OCI-LY1 (cell line): Measurements from ENCODE around the gene UTS2B.

Source experiments
- H2AFZ ChIP-seq: fragments of 200-600 bp; sonication (generic), shearing (Covaris generic); 2 replicates; pipeline ENCODE4 v1.6.0; 2014; ENCODE audit warnings: antibody characterized with exemption, mild to moderate bottlenecking, low read length
- H3F3A ChIP-seq: fragments of 200-600 bp; sonication (generic), shearing (Covaris generic); 2 replicates; pipeline ENCODE4 v1.6.0; 2014; ENCODE audit warnings: mild to moderate bottlenecking, antibody characterized with exemption, low read length, moderate library complexity; ENCODE audit not compliant: insufficient read depth
- H3K27ac ChIP-seq: fragments of 200-600 bp; sonication (generic); 2 replicates; pipeline ENCODE4 v1.5.1; 2014; ENCODE audit warnings: low read length, mixed run types, mild to moderate bottlenecking, low read depth; ENCODE audit not compliant: poor library complexity, severe bottlenecking
- H3K27me3 ChIP-seq: fragments of 200-600 bp; sonication (generic); 2 replicates; pipeline ENCODE4 v1.6.0; 2014; ENCODE audit warnings: antibody characterized with exemption, mild to moderate bottlenecking, low read length, moderate library complexity; ENCODE audit not compliant: insufficient read depth
- H3K36me3 ChIP-seq: fragments of 200-600 bp; sonication (generic); 2 replicates; pipeline ENCODE4 v1.6.1; 2014; ENCODE audit warnings: mild to moderate bottlenecking, antibody characterized with exemption, low read length, moderate library complexity, mixed read lengths; ENCODE audit not compliant: insufficient read depth
- H3K4me1 ChIP-seq: fragments of 200-600 bp; sonication (generic); 2 replicates; pipeline ENCODE4 v1.5.1; 2014; ENCODE audit warnings: mild to moderate bottlenecking, low read length, moderate library complexity; ENCODE audit not compliant: insufficient read depth, severe bottlenecking
- H3K4me2 ChIP-seq: fragments of 200-600 bp; sonication (generic), shearing (Covaris generic); 2 replicates; pipeline ENCODE4 v1.6.1; 2014; ENCODE audit warnings: low read length
- H3K4me3 ChIP-seq: fragments of 200-600 bp; sonication (generic); 2 replicates; pipeline ENCODE4 v1.5.1; 2014; ENCODE audit warnings: low read length, low read depth, mild to moderate bottlenecking, mixed read lengths; ENCODE audit not compliant: poor library complexity, severe bottlenecking
- H3K79me2 ChIP-seq: fragments of 200-600 bp; shearing (Covaris generic); 2 replicates; pipeline ENCODE4 v1.6.1; 2016; ENCODE audit warnings: mixed run types, low read length, mixed read lengths; ENCODE audit not compliant: insufficient read depth
- H3K9ac ChIP-seq: fragments of 200-600 bp; sonication (generic), shearing (Covaris generic); 2 replicates; pipeline ENCODE4 v1.6.1; 2014; ENCODE audit warnings: mild to moderate bottlenecking, low read length, mixed read lengths
- H3K9me2 ChIP-seq: fragments of 200-600 bp; sonication (generic), shearing (Covaris generic); 2 replicates; pipeline ENCODE4 v1.6.1; 2014; ENCODE audit warnings: low read depth, mild to moderate bottlenecking, low read length, mixed read lengths
- H3K9me3 ChIP-seq: fragments of 200-600 bp; shearing (Covaris generic); 2 replicates; pipeline ENCODE4 v1.6.1; 2014; ENCODE audit warnings: low read length, mixed read lengths
- H4K20me1 ChIP-seq: fragments of 200-600 bp; sonication (generic), shearing (Covaris generic); 2 replicates; pipeline ENCODE4 v1.6.0; 2016; ENCODE audit warnings: mild to moderate bottlenecking, low read length; ENCODE audit not compliant: insufficient read depth
- EZH2 ChIP-seq: fragments of 200-600 bp; sonication (generic), shearing (Covaris generic); IDR thresholded peaks from 2 replicates; pipeline ENCODE4 v1.8.0; 2017; ENCODE audit warnings: borderline replicate concordance, mixed run types, mild to moderate bottlenecking, antibody characterized with exemption, low read length, moderate library complexity, mixed read lengths
- TF ChIP-seq, protein P1 (sequence below): fragments of 200-600 bp; sonication (generic), shearing (Covaris generic); IDR thresholded peaks from 2 replicates; pipeline ENCODE4 v1.5.1; 2017; ENCODE audit warnings: mild to moderate bottlenecking, antibody characterized with exemption, low read length, moderate library complexity, mixed read lengths

Gene UTS2B

DNA sequence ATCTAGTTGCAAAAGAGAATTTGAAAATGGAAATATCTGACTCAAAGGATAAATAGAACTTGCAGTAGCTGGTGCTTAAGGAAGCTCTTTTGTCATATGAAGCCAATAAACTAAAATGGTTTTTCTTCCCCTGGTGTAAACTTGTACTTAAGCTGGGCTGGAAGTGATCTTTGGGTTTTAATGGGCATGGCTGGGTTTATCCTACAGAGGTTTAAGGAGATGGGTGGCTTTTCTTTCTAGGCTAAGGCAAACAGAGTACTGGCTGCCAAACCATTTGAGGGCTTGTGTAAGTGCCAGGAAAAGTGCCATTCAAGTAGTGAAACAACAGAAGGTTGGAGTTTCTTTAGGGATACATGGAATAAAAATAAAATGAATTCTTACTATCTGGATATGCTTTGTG is 12.1 kb upstream of the UTS2B start:
- Histone ChIP-seq H2AFZ (no peak overlapping the region), H3K4me2 (no peak overlapping the region), H3K27ac (no peak overlapping the region), H3K9ac (no peak overlapping the region), H3K79me2 (no peaks in the 10 kb centered on the region), H3K4me3 (no peak overlapping the region), H3F3A (no peaks in the 10 kb centered on the region), H3K9me3 (no peaks in the 10 kb centered on the region), H3K27me3 (no peaks in the 10 kb centered on the region), H3K36me3 (no peaks in the 10 kb centered on the region), H3K9me2 (no peaks in the 10 kb centered on the region), H4K20me1 (no peaks in the 10 kb centered on the region), H3K4me1 (no peaks in the 10 kb centered on the region)
- no peak for TF ChIP-seq EZH2
- TF ChIP-seq, protein P1, sequence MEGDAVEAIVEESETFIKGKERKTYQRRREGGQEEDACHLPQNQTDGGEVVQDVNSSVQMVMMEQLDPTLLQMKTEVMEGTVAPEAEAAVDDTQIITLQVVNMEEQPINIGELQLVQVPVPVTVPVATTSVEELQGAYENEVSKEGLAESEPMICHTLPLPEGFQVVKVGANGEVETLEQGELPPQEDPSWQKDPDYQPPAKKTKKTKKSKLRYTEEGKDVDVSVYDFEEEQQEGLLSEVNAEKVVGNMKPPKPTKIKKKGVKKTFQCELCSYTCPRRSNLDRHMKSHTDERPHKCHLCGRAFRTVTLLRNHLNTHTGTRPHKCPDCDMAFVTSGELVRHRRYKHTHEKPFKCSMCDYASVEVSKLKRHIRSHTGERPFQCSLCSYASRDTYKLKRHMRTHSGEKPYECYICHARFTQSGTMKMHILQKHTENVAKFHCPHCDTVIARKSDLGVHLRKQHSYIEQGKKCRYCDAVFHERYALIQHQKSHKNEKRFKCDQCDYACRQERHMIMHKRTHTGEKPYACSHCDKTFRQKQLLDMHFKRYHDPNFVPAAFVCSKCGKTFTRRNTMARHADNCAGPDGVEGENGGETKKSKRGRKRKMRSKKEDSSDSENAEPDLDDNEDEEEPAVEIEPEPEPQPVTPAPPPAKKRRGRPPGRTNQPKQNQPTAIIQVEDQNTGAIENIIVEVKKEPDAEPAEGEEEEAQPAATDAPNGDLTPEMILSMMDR: no peak

DNA sequence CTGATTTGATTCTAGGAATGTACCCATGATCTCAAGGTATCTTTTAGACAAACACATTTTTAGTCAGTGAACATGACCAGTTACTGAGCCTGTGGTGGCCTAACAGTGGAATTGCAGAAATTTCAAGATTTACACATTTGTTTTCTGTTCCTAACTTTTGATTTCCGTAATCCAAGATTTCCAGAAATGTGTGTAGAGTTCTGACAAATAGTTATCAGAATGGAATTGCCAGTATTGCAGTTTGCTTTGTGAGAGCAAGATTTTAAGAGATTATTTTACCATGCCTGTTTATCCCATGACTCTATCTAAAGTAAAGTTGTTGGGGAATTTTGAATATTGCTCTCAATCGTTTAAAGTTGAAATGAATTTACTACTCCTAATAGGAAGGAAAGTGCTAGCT is 11.7 kb upstream of the UTS2B start:
- no peaks in the 10 kb centered on the region for H3K36me3 ChIP-seq
- TF ChIP-seq, protein P1: no peak
- TF ChIP-seq EZH2: no peak
- H3F3A ChIP-seq: no peaks in the 10 kb centered on the region

DNA sequence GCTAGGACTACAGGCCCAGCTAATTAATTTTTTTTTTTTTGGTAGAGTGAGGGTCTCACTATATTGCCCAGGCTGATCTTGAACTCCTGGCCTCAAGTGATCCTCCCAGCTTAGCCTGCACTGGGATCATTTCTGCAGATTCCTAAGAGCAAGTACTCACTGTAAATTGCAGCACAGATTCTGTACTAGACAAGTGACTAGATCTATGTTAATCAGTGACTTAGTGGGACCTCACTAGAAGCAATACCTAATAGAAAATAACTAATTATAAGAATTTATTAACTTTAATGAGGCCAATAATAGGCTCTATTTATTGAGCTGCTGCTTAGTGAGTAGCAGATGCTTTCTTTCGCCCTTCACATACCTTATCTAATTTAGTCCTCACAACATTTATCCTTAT is 10.6 kb upstream of the UTS2B start:
- Histone ChIP-seq H3K79me2 (no peaks in the 10 kb centered on the region), H3K9me2 (no peaks in the 10 kb centered on the region), H3K9ac (no peak overlapping the region), H3K27me3 (no peaks in the 10 kb centered on the region), H3K36me3 (no peaks in the 10 kb centered on the region), H3F3A (no peaks in the 10 kb centered on the region), H3K27ac (no peak overlapping the region), H3K4me3 (no peak overlapping the region), H2AFZ (no peak overlapping the region), H3K4me1 (no peaks in the 10 kb centered on the region), H3K9me3 (no peaks in the 10 kb centered on the region), H4K20me1 (no peaks in the 10 kb centered on the region), H3K4me2 (no peak overlapping the region)
- TF ChIP-seq, protein P1: no peak
- TF ChIP-seq EZH2: no peak

More for the DNA sequence above, 11.7 kb upstream of the UTS2B start:
- Histone ChIP-seq H2AFZ (no peak overlapping the region), H3K27ac (no peak overlapping the region), H3K4me1 (no peaks in the 10 kb centered on the region), H3K27me3 (no peaks in the 10 kb centered on the region), H3K79me2 (no peaks in the 10 kb centered on the region), H3K9me2 (no peaks in the 10 kb centered on the region), H4K20me1 (no peaks in the 10 kb centered on the region), H3K4me2 (no peak overlapping the region), H3K4me3 (no peak overlapping the region), H3K9me3 (no peaks in the 10 kb centered on the region), H3K9ac (no peak overlapping the region)
